ENCODE results near the gene CDS1. TPM values are rescaled to one million over a fixed set of nuclear protein-coding genes. Genes with fewer than 3 reads are reported as not detected.
"Not testable (repeated sequence)": the region's sequence is repeated elsewhere in the genome, so short reads cannot be mapped to it uniquely, and the experiment has no call there.

Gene CDS1
- polyA plus RNA-seq, 1 donor = 0.28 TPM

GRCh38 chr4:84611531-84611930, 28.6 kb downstream of the CDS1 start:
- no peak for DNase-seq (ENCODE audit: low read depth)

GRCh38 chr4:84614891-84615290, 32.0 kb downstream of the CDS1 start:
- no peak for DNase-seq (ENCODE audit: low read depth)

- no peak for DNase-seq (ENCODE audit: low read depth)
Measured at GRCh38 chr4:84615355-84615754, 32.4 kb downstream of the CDS1 start.

- DNase-seq (ENCODE audit: low read depth) = no peak
Measured at GRCh38 chr4:84622959-84623358, 40.0 kb downstream of the CDS1 start.

- DNase-seq (ENCODE audit: low read depth) = no peak
Measured at GRCh38 chr4:84623661-84624060, 40.7 kb downstream of the CDS1 start.

GRCh38 chr4:84626673-84627072, 43.7 kb downstream of the CDS1 start:
- no peak for DNase-seq (ENCODE audit: low read depth)

GRCh38 chr4:84631573-84631972, 48.6 kb downstream of the CDS1 start:
- no peak for DNase-seq (ENCODE audit: low read depth)

GRCh38 chr4:84632092-84632491, 49.2 kb downstream of the CDS1 start:
- no peak for DNase-seq (ENCODE audit: low read depth)

GRCh38 chr4:84634961-84635360, 52.0 kb downstream of the CDS1 start:
- DNase-seq (ENCODE audit: low read depth) = no peak

- no peak for DNase-seq (ENCODE audit: low read depth)
Measured at GRCh38 chr4:84638092-84638491, 55.2 kb downstream of the CDS1 start.

- DNase-seq (ENCODE audit: low read depth) = no peak
Measured at GRCh38 chr4:84639145-84639544, 56.2 kb downstream of the CDS1 start.

- DNase-seq (ENCODE audit: low read depth) = no peak
Measured at GRCh38 chr4:84644087-84644486, 61.2 kb downstream of the CDS1 start.

GRCh38 chr4:84647312-84647884, 64.5 kb downstream of the CDS1 start:
- DNase-seq (ENCODE audit: low read depth) = no peak

- DNase-seq (ENCODE audit: low read depth) = no peak
Measured at GRCh38 chr4:84648178-84648577, 65.3 kb downstream of the CDS1 start.

GRCh38 chr4:84648863-84649647, 66.1 kb downstream of the CDS1 start:
- DNase-seq (ENCODE audit: low read depth) = no peak

- no peak for DNase-seq (ENCODE audit: low read depth)
Measured at GRCh38 chr4:84651499-84651898, 68.6 kb downstream of the CDS1 start.

- no peak for DNase-seq (ENCODE audit: low read depth)
Measured at GRCh38 chr4:84652478-84652877, 69.6 kb downstream of the CDS1 start.

GRCh38 chr4:84660606-84661005, 77.7 kb downstream of the CDS1 start:
- DNase-seq (ENCODE audit: low read depth) = no peak

- no peak for DNase-seq (ENCODE audit: low read depth)
Measured at GRCh38 chr4:84661191-84661939, 78.4 kb downstream of the CDS1 start.

- DNase-seq (ENCODE audit: low read depth) = not testable (repeated sequence)
Measured at GRCh38 chr4:84664767-84665166, 81.8 kb downstream of the CDS1 start.

GRCh38 chr4:84666439-84666838, 83.5 kb downstream of the CDS1 start:
- DNase-seq (ENCODE audit: low read depth) = no peak

- no peak for DNase-seq (ENCODE audit: low read depth)
Measured at GRCh38 chr4:84669201-84669600, 86.3 kb downstream of the CDS1 start.

- DNase-seq (ENCODE audit: low read depth) = no peak
Measured at GRCh38 chr4:84672177-84672576, 89.2 kb downstream of the CDS1 start.
